HG03135 (cell line): ENCODE results near the gene OSTN.
A peak's percentile ranks its signal among the peaks of the same experiment; 100 is the strongest.
"Not testable (repeated sequence)": the region's sequence is repeated elsewhere in the genome, so short reads cannot be mapped to it uniquely, and the experiment has no call there.

Experiments
- ATAC-seq: cut with Tn5 transposase; IDR thresholded peaks from one replicate; pipeline ENCODE4 v1.9.1; 2021; ENCODE audit warnings: mild to moderate bottlenecking, moderate library complexity; ENCODE audit not compliant: unreplicated experiment

The OSTN gene

GRCh38 chr3:191198932-191199331, at the start of gene OSTN:
TSS of gene OSTN (plus strand) at chr3:191199241. CDS start at chr3:191212533, 13,292 bp downstream.
- no peak for ATAC-seq

GRCh38 chr3:191151653-191152052, 47.4 kb upstream of the OSTN start:
- ATAC-seq = no peak

GRCh38 chr3:191154827-191155226, 44.2 kb upstream of the OSTN start:
- no peak for ATAC-seq

GRCh38 chr3:191158247-191158646, 40.8 kb upstream of the OSTN start:
- ATAC-seq = no peak

GRCh38 chr3:191158815-191159214, 40.2 kb upstream of the OSTN start:
- no peak for ATAC-seq

- ATAC-seq = no peak
These were observed 33.2 kb upstream of the OSTN start for GRCh38 chr3:191165802-191166201.

- ATAC-seq = no peak
These were observed 32.7 kb upstream of the OSTN start for GRCh38 chr3:191166368-191166767.

GRCh38 chr3:191169566-191169965, 29.5 kb upstream of the OSTN start:
- no peak for ATAC-seq

GRCh38 chr3:191170097-191170496, 28.9 kb upstream of the OSTN start:
- ATAC-seq = peak; percentile 51

GRCh38 chr3:191175102-191175501, 23.9 kb upstream of the OSTN start:
- ATAC-seq = no peak

- ATAC-seq = no peak
These were observed 22.8 kb upstream of the OSTN start for GRCh38 chr3:191176038-191176785.

- ATAC-seq = not testable (repeated sequence)
These were observed 13.7 kb upstream of the OSTN start for GRCh38 chr3:191185382-191185781.

- not testable (repeated sequence) for ATAC-seq
These were observed 10.8 kb upstream of the OSTN start for GRCh38 chr3:191188246-191188645.

- ATAC-seq = not testable (repeated sequence)
These were observed 6.8 kb upstream of the OSTN start for GRCh38 chr3:191192270-191192669.

- ATAC-seq = no peak
These were observed 6.1 kb upstream of the OSTN start for GRCh38 chr3:191192941-191193340.

- ATAC-seq = no peak
These were observed 1.2 kb upstream of the OSTN start for GRCh38 chr3:191197761-191198306.

GRCh38 chr3:191198480-191198879, 561 bp upstream of the OSTN start:
- no peak for ATAC-seq

GRCh38 chr3:191210032-191210431, 11.0 kb downstream of the OSTN start:
- ATAC-seq = no peak

- no peak for ATAC-seq
These were observed 17.5 kb downstream of the OSTN start for GRCh38 chr3:191216510-191216909.

- ATAC-seq = no peak
These were observed 18.3 kb downstream of the OSTN start for GRCh38 chr3:191217301-191217700.

- ATAC-seq = no peak
These were observed 21.9 kb downstream of the OSTN start for GRCh38 chr3:191220908-191221307.

- ATAC-seq = no peak
These were observed 22.6 kb downstream of the OSTN start for GRCh38 chr3:191221638-191222037.

GRCh38 chr3:191227541-191227940, 28.5 kb downstream of the OSTN start:
- no peak for ATAC-seq
